ENCODE results near the gene GAS7.

- TF ChIP-seq CTCF (IDR thresholded peaks at IDR 0.05) (no peak), POLR2AphosphoS5 (IDR thresholded peaks at IDR 0.05) (peak in 3 of 4 donors; percentile 12 to 53 (median 41))
Observed at GRCh38 chr17:10135539-10136257, 62.7 kb downstream of the GAS7 start.
